CD4-positive, alpha-beta T cell treated with Interleukin-6 at 100 ng/mL for 8 hours (primary cell): Measurements from ENCODE around the gene KCNJ18.
"Not testable (repeated sequence)": the region's sequence is repeated elsewhere in the genome, so short reads cannot be mapped to it uniquely, and the experiment has no call there.

Experiments used
- DNase-seq: peaks from one replicate; pipeline ENCODE4 v3.0.0-alpha.2; 2020; ENCODE audit warnings: mixed read lengths, low spot score

Gene KCNJ18

GRCh38 chr17:21671437-21671836 lies 20.9 kb upstream of the KCNJ18 start:
- not testable (repeated sequence) for DNase-seq

GRCh38 chr17:21671871-21672270 lies 20.5 kb upstream of the KCNJ18 start:
- DNase-seq = not testable (repeated sequence)

GRCh38 chr17:21673451-21674241 lies 18.7 kb upstream of the KCNJ18 start:
- DNase-seq = not testable (repeated sequence)

- no peak for DNase-seq
These were observed 18.0 kb upstream of the KCNJ18 start for GRCh38 chr17:21674242-21674731.

- not testable (repeated sequence) for DNase-seq
These were observed 17.2 kb upstream of the KCNJ18 start for GRCh38 chr17:21674891-21675738.

GRCh38 chr17:21675739-21676130 lies 16.6 kb upstream of the KCNJ18 start:
- DNase-seq = not testable (repeated sequence)

GRCh38 chr17:21676281-21677111 lies 15.8 kb upstream of the KCNJ18 start:
- no peak for DNase-seq

- DNase-seq = no peak
These were observed 15.0 kb upstream of the KCNJ18 start for GRCh38 chr17:21677126-21677910.

- DNase-seq = no peak
These were observed 14.4 kb upstream of the KCNJ18 start for GRCh38 chr17:21677911-21678310.

GRCh38 chr17:21678393-21679081 lies 13.8 kb upstream of the KCNJ18 start:
- DNase-seq = no peak

GRCh38 chr17:21679256-21680146 lies 12.8 kb upstream of the KCNJ18 start:
- no peak for DNase-seq

- DNase-seq = no peak
These were observed 12.0 kb upstream of the KCNJ18 start for GRCh38 chr17:21680366-21680765.

GRCh38 chr17:21680850-21681351 lies 11.4 kb upstream of the KCNJ18 start:
- not testable (repeated sequence) for DNase-seq

GRCh38 chr17:21681576-21681975 lies 10.7 kb upstream of the KCNJ18 start:
- not testable (repeated sequence) for DNase-seq

GRCh38 chr17:21682130-21682529 lies 10.2 kb upstream of the KCNJ18 start:
- DNase-seq = not testable (repeated sequence)

- DNase-seq = not testable (repeated sequence)
These were observed 9.1 kb upstream of the KCNJ18 start for GRCh38 chr17:21683142-21683712.

GRCh38 chr17:21683897-21684296 lies 8.4 kb upstream of the KCNJ18 start:
- DNase-seq = not testable (repeated sequence)

- not testable (repeated sequence) for DNase-seq
These were observed 7.9 kb upstream of the KCNJ18 start for GRCh38 chr17:21684384-21684783.
